ENCODE measurements around the gene EME2.

Gene EME2

DNA sequence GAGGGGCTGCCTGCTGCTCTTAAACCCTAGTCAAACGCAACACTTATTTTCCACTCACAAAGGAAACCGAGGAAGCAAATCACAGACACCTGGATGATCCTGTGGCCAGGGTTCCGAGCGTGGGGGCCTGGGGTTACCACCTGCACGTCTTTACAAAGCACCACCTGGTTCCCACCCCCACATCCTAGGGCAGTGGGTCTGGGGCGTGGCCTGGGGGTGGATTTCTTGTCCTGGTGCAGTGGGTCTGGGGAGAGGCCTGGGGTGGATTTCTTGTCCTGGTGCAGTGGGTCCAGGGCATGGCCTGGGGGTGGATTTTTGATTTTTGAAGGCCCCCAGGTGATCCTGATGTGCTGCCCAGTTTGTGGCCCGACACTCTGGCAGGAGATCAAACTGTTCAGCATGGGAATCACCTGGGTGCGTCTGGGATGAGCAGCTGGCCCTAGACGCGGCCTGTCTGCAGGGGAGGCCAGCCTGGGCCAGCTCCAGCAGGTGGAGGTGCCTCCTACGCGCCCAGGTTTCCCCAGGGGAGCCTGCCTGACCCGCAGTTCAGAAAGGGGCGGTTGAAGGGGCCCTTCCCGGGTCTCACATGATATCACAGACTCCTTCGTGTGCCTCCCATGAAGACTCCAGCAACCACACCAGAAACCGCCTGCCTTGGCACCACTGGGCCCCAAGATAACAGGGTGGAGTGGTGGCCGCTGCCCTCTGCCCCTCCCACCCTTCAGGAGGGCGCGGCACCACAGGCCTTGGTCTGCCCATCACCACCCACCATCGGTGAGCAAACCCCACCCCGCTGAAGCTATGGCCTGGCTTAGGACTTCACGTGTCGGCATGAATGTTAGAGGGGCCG, 47.7 kb downstream of the EME2 start:
- DNase-seq: peak; percentile 5

DNA sequence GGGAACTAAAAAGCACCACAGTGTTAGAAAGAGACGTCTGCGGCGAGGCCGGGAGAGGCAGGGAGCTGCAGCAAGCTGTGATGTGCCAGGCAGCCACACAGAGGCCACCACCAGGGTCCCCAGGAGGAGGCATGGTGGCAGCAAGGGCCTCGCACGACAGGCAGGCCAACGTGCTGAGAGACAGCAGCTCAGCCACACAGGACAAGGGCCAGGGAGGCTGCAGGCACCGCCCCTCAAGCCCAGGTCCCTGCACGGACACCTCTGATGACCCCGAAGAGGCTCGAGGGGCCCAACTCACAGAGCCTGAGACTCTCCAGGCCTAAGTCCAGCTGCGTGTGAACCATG, 48.3 kb downstream of the EME2 start:
- DNase-seq: no peak

DNA sequence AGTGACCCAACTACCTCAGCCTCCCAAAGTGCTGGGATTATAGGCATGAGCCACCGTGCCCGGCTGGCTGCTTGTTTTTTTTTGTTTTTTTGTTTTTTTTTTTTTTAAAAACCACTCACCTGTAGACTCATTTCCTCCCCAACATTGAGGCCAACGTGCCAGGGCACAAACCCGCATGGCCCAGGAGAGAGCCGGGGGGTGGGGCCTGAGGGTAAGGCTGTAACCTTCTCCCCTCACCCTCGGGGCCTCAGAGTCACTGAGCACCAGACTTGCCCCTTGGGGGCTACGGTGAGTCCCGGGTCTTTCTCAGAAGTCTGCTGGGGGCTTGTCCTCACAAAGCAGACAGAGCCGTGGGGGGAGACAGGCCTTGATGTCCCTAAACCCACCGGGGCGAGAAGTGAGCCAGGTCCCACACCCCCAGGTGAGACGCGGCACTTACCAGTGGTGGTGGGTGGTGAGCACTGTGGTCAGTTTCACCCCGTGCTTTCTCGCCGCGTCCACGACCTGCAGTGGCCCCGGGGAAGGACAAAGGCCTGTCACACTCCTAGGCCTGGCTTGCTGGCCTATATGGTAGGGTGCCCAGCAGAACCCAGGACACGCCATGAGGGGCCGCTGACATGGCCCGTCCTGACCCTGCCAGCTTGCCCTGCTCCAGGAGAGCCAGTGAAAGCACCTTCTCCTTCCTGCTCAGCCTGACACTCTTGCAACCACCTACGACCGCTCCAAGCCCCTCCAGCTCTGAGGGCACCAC, 49.4 kb downstream of the EME2 start:
- DNase-seq: no peak

- DNase-seq: no peak
Observed at GRCh38 chr16:1822801-1823200, 50.2 kb downstream of the EME2 start.

DNA sequence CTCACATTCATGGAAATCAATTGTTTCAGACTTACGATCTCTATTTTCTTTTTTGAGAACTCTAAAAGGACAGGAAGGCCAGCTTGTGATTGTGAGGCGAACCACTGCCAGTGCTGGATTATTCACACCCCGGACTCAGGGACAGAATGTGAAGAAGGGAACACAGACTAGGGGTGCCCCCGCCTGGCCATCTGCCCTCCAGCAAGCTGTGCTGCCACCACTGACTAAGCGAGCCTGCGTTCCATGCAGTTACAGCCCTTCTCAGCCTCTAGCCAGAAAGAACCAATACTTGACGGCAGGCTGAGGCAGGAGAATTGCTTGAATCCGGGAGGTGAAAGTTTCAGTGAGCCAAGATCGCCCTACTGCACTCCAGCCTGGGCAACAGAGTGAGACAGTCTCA, 51.2 kb downstream of the EME2 start:
- peak; percentile 34 for DNase-seq

DNA sequence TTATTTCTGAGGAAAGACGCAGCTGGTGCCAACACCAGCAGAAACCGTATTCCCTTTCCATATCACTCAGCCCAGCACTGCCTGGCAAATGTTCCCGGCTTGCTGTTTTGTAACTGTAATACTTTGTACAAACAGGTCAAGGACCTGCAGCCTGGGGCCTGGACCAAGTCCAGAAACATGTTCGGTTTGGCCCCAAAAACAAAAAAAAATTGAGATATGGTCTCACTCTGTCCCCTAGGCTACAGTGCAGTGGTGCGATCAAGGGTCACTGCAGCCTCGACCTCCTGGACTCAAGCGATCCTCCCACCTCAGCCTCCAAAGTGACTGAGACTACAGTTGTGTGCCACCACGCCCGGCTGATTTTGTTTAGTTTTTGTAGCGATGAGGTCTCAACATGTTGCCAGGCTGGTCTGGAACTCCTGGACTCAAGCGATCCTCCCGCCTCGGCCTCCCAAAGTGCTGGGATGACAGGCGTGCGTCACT, 52.8 kb downstream of the EME2 start:
- no peak for DNase-seq
